ENCODE results near the gene CENPB.

DNA sequence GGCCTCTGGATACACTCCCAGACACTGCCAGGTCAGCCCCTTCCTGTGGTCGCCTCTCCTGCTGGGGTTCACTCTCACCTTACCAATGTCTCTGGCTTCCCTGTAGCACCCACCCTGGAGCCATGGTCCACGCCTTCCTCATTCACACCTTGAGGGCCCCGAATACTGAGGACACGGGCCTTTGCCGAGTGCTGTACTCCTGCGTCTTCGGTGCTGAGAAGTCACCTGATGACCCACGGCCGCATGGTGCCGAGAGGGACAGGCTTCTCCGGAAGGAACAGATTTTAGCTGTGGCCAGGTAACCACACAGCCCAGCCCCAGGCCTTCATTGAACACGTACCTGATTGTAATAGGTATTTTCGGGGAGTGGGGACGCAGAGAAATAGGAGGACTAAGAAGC lies 35.5 kb upstream of the CENPB start:
- TF ChIP-seq, protein P1, sequence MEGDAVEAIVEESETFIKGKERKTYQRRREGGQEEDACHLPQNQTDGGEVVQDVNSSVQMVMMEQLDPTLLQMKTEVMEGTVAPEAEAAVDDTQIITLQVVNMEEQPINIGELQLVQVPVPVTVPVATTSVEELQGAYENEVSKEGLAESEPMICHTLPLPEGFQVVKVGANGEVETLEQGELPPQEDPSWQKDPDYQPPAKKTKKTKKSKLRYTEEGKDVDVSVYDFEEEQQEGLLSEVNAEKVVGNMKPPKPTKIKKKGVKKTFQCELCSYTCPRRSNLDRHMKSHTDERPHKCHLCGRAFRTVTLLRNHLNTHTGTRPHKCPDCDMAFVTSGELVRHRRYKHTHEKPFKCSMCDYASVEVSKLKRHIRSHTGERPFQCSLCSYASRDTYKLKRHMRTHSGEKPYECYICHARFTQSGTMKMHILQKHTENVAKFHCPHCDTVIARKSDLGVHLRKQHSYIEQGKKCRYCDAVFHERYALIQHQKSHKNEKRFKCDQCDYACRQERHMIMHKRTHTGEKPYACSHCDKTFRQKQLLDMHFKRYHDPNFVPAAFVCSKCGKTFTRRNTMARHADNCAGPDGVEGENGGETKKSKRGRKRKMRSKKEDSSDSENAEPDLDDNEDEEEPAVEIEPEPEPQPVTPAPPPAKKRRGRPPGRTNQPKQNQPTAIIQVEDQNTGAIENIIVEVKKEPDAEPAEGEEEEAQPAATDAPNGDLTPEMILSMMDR (IDR thresholded peaks at IDR 0.05): no peak
- TF ChIP-seq POLR2A (IDR thresholded peaks at IDR 0.05): no peak

All from thyroid gland (tissue), 4 donors.